ENCODE results near the gene GLYATL3.

DNA sequence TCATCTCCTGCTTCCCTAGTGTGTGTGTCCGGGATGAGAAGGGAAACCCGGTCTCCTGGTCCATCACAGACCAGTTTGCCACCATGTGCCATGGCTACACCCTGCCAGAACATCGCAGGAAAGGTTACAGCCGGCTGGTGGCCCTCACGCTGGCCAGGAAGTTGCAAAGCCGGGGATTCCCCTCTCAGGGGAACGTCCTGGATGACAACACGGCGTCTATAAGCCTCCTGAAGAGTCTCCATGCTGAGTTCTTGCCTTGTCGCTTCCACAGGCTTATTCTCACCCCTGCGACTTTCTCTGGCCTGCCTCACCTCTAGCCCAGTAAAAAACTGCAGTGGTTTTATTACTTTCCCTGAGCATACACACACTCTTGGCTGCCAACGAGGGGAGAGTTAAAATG is 26.9 kb downstream of the GLYATL3 start:
- TF ChIP-seq SUZ12 (IDR thresholded peaks at IDR 0.05; ENCODE audit: extremely low read depth, insufficient read depth, insufficient read length) (no peak), ZNF274 (IDR thresholded peaks at IDR 0.05; ENCODE audit: low read depth, low read length) (no peak)
